Loucy (cell line): ENCODE data around the gene KBTBD2.

Experiments used
- H2AFZ ChIP-seq: fragments of 200-600 bp; sonication (generic); 2 replicates; pipeline ENCODE4 v1.6.0; 2016; ENCODE audit warnings: antibody characterized with exemption, mild to moderate bottlenecking, low read length, moderate library complexity
- H3F3A ChIP-seq: fragments of 200-600 bp; 2 replicates; pipeline ENCODE4 v1.6.0; 2016; ENCODE audit warnings: antibody characterized with exemption, low read depth, mild to moderate bottlenecking
- H3K27me3 ChIP-seq: fragments of 200-600 bp; sonication (generic); 2 replicates; pipeline ENCODE4 v1.6.1; 2014; ENCODE audit warnings: low read length, mild to moderate bottlenecking; ENCODE audit not compliant: insufficient read depth, poor library complexity, severe bottlenecking
- H3K36me3 ChIP-seq: fragments of 200-600 bp; sonication (generic); 2 replicates; pipeline ENCODE4 v1.6.1; 2016; ENCODE audit warnings: low read length; ENCODE audit not compliant: insufficient read depth
- H3K4me1 ChIP-seq: fragments of 200-600 bp; sonication (generic); 2 replicates; pipeline ENCODE4 v1.5.1; 2014; ENCODE audit warnings: low read length, mild to moderate bottlenecking; ENCODE audit not compliant: insufficient read depth, poor library complexity, severe bottlenecking
- H3K4me2 ChIP-seq: fragments of 200-600 bp; sonication (generic); 2 replicates; pipeline ENCODE4 v1.6.0; 2014; ENCODE audit warnings: antibody characterized with exemption, low read length, low read depth, mild to moderate bottlenecking; ENCODE audit not compliant: poor library complexity, severe bottlenecking
- H3K4me3 ChIP-seq: fragments of 200-600 bp; sonication (generic); 2 replicates; pipeline ENCODE4 v1.5.1; 2014; ENCODE audit warnings: low read length, mild to moderate bottlenecking, mixed read lengths; ENCODE audit not compliant: poor library complexity, severe bottlenecking
- H3K79me2 ChIP-seq: fragments of 200-600 bp; sonication (generic); 2 replicates; pipeline ENCODE4 v1.6.1; 2014; ENCODE audit warnings: low read length; ENCODE audit not compliant: insufficient read depth
- H3K9ac ChIP-seq: fragments of 200-600 bp; sonication (generic); 2 replicates; pipeline ENCODE4 v1.6.0; 2014; ENCODE audit warnings: mild to moderate bottlenecking, low read depth, low read length, moderate library complexity; ENCODE audit not compliant: poor library complexity, severe bottlenecking
- H3K9me2 ChIP-seq: fragments of 200-600 bp; sonication (generic); replicated peaks from 2 replicates; pipeline ENCODE4 v1.6.1; 2016; ENCODE audit warnings: low read depth, low read length, mixed read lengths
- H3K9me3 ChIP-seq: fragments of 200-600 bp; sonication (generic); 2 replicates; pipeline ENCODE4 v1.6.1; 2014; ENCODE audit warnings: mild to moderate bottlenecking, antibody characterized with exemption, low read length, low read depth; ENCODE audit not compliant: insufficient read depth
- H4K20me1 ChIP-seq: fragments of 200-600 bp; sonication (generic); 2 replicates; pipeline ENCODE4 v1.6.0; 2014; ENCODE audit warnings: antibody characterized with exemption, low read length, mild to moderate bottlenecking; ENCODE audit not compliant: insufficient read depth, poor library complexity, severe bottlenecking
- CTCF ChIP-seq: fragments of 200-600 bp; sonication (generic); conservative IDR thresholded peaks from 2 replicates; pipeline ENCODE4 v1.5.1; 2014; ENCODE audit warnings: mild to moderate bottlenecking, antibody characterized with exemption, low read length
- EZH2phosphoT487 ChIP-seq: fragments of 200-600 bp; IDR thresholded peaks from 2 replicates; pipeline ENCODE4 v1.6.1; 2018; ENCODE audit warnings: antibody characterized with exemption, mild to moderate bottlenecking, moderate library complexity, borderline replicate concordance

KBTBD2 gene

DNA sequence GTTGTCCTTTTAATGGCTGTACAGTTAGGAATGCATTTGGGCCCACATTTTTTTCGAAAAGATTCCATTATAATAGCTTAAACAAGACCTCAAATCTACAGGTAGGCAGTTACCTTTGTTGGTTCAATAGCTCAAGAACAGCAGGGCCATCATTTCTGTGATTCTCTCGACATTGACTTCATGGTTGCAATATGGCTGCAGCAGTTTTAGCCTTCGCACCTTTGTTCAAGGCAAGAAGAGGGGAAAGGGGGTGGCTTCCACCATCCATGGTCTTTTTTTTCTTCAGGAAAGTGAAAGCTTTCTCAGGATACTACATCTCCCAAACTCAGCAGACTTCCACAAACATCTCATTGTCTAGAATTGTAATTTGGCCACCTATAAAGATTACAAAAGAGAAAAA, 2.2 kb upstream of the KBTBD2 start:
- Histone ChIP-seq H3K79me2 (peaks cover 23% of the 10 kb centered on the region), H3K4me3 (no peak overlapping the region), H2AFZ (no peak overlapping the region), H3K36me3 (no peaks in the 10 kb centered on the region), H3K4me1 (peaks cover 22% of the 10 kb centered on the region), H3K27me3 (no peaks in the 10 kb centered on the region), H4K20me1 (peaks cover 22% of the 10 kb centered on the region), H3K9me2 (no peaks in the 10 kb centered on the region), H3K9me3 (no peaks in the 10 kb centered on the region), H3K9ac (peak overlapping the region; percentile 93), H3K4me2 (peak overlapping the region; percentile 72), H3F3A (no peaks in the 10 kb centered on the region)
- TF ChIP-seq EZH2phosphoT487 (no peak), CTCF (no peak)

GRCh38 chr7:32893207-32893524, 1.6 kb upstream of the KBTBD2 start:
- Histone ChIP-seq H3K9me2 (no peaks in the 10 kb centered on the region), H3K4me1 (peaks cover 28% of the 10 kb centered on the region), H3K4me3 (peak overlapping the region; percentile 87), H3K9ac (peak overlapping the region; percentile 93), H3K4me2 (peak overlapping the region; percentile 72), H2AFZ (no peak overlapping the region), H3K27me3 (no peaks in the 10 kb centered on the region), H3K36me3 (no peaks in the 10 kb centered on the region), H4K20me1 (peaks cover 28% of the 10 kb centered on the region), H3K9me3 (no peaks in the 10 kb centered on the region), H3F3A (no peaks in the 10 kb centered on the region), H3K79me2 (peaks cover 28% of the 10 kb centered on the region)
- no peak for TF ChIP-seq EZH2phosphoT487

DNA sequence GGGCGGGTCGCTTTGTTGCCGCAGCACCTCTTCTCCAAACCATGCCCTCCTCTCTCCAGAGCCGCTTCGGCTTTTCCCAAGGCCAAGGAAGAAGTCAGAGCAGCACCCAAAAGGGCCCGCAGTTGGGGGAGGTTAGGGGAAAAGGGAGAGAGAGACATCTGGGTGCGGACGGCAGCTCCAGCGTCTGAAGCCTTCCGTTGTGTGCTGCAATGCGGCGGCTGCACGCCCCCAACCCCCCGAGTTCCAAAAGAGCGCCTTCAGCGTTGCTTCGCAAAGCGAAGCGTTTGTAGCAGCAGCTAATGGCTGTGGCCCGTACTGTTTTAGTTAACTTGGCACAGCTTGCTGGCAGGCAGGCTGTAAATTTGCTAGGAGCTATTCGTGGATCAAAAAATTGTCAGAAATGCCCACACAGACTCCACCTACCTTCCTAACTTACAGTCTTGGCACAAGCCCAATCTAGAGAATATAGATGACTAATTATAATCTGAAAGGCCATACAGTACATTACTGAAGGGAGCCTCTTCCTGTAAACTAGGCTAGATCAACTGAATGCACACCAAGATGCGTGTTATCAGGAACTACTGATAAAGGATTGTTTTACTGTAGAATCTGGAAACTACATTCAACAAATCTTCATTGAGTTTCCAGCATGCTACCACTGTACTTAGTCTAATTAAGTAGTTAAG, 1.1 kb upstream of the KBTBD2 start:
- Histone ChIP-seq H3K9me2 (no peaks in the 10 kb centered on the region), H3K4me2 (peak overlapping the region; percentile 72), H4K20me1 (peaks cover 33% of the 10 kb centered on the region), H3K4me1 (peaks cover 33% of the 10 kb centered on the region), H3K36me3 (no peaks in the 10 kb centered on the region), H3F3A (no peaks in the 10 kb centered on the region), H3K9me3 (no peaks in the 10 kb centered on the region), H3K4me3 (peak overlapping the region; percentile 87), H3K9ac (peak overlapping the region; percentile 93), H3K79me2 (peaks cover 33% of the 10 kb centered on the region), H3K27me3 (no peaks in the 10 kb centered on the region), H2AFZ (peak overlapping the region; percentile 76)
- TF ChIP-seq EZH2phosphoT487 = no peak
- no peak for TF ChIP-seq CTCF
